Esophagus muscularis mucosa (tissue), 4 donors: ENCODE results near the gene FTCD.

Experiments
- CTCF ChIP-seq, 3 experiments: fragments of 200-600 bp in 2 of 3; fragments of 450-650 bp in 1 of 3; sonication (generic) in 2 of 3; IDR thresholded peaks; one replicate each; pipeline ENCODE4 v1.5.1; 2017 to 2019; ENCODE audit warnings: antibody characterized with exemption in 3 of 3, mild to moderate bottlenecking in 2 of 3, moderate library complexity in 1 of 3
- EP300 ChIP-seq: sonication (generic); formaldehyde crosslinking; IDR thresholded peaks from one replicate; pipeline ENCODE4 v1.6.1; 2017; ENCODE audit warnings: antibody characterized with exemption
- POLR2A ChIP-seq: fragments of 450-650 bp; IDR thresholded peaks from one replicate; pipeline ENCODE4 v1.6.1; 2017; ENCODE audit warnings: antibody characterized with exemption, moderate library complexity, mild to moderate bottlenecking, low read depth
- POLR2AphosphoS5 ChIP-seq, 2 donors: sonication (generic); formaldehyde crosslinking; IDR thresholded peaks; one replicate each; pipeline ENCODE4 v1.6.1; 2017; ENCODE audit warnings: antibody characterized with exemption in 2 of 2

DNA sequence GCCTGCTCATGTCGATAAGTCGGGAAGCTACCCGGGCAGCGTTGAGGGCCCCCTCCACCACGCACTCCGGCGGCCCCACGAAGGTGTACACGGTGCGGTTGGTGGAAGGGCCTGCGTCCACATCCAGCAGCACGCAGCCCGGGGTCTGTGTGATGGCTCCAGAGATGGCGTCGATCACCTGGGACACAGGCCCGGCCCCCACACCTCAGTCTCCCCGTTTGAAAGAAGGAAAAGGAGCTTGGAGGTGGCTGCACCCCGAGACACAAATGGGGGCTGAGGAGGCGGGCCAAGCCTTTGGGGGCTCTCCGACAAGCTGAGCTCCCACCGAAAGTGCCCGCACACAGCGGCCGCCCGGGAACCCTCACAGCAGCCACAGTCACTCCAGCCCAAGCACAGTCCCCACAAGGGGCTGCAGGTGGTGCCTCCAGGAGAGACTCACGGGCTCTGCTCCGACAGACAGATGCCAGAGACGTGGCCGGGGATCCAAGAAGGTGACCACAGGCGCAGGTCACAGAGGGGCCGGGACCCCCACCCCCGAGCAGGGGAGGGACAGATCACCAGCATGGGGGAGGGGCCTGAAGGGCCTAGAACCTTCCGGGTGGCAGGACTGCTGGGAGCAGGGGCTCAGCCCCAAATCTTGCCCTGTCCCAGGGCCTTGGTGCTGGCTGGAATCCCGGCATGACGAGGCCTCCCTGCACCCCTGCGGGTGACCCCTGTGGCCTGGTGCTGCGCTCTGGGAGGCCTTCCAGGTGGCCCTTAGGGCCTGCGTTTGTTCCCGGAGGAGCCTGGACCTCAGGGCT lies 1.0 kb downstream of the FTCD start:
- TF ChIP-seq EP300, result no peak
- TF ChIP-seq POLR2A, result no peak
- no peak for TF ChIP-seq CTCF (IDR thresholded peaks at IDR 0.05)
- TF ChIP-seq POLR2AphosphoS5 (IDR thresholded peaks at IDR 0.05), result no peak
